Gastroesophageal sphincter (tissue), 4 donors: ENCODE results near the gene ABHD12. TPM values are rescaled to one million over a fixed set of nuclear protein-coding genes. Genes with fewer than 3 reads are reported as not detected.
A peak's percentile ranks its signal among the peaks of the same experiment; 100 is the strongest.

Source experiments
- ATAC-seq: fragments of 150-250 bp; one replicate; pipeline ENCODE4 v1.9.1; 2016; ENCODE audit warnings: mild to moderate bottlenecking, moderate library complexity
- H3K27ac ChIP-seq, 4 donors: fragments of 200-600 bp; sonication (generic) in 3 of 4; 1 replicate in 3 of 4; 2 replicates in 1 of 4; pipeline ENCODE4 v1.5.1; 2016 to 2019
- H3K27me3 ChIP-seq: fragments of 200-600 bp; sonication (generic); one replicate; pipeline ENCODE4 v1.5.1; 2019
- H3K36me3 ChIP-seq, 2 donors: fragments of 200-600 bp; sonication (generic); one replicate each; pipeline ENCODE4 v1.5.1; 2019; ENCODE audit warnings: control low read depth in 1 of 2
- H3K4me1 ChIP-seq, 3 donors: fragments of 200-600 bp; sonication (generic); 1 replicate in 2 of 3; 2 replicates in 1 of 3; pipeline ENCODE4 v1.5.1; 2016 to 2019; ENCODE audit warnings: control low read depth in 2 of 3
- H3K4me3 ChIP-seq, 2 donors: fragments of 200-600 bp; sonication (generic); one replicate each; pipeline ENCODE4 v1.5.1; 2019; ENCODE audit warnings: mild to moderate bottlenecking in 1 of 2, moderate library complexity in 1 of 2
- H3K9me3 ChIP-seq, 3 donors: fragments of 200-600 bp; sonication (generic); one replicate each; pipeline ENCODE4 v1.5.1; 2017 to 2019; ENCODE audit warnings: control low read depth in 2 of 3
- EP300 ChIP-seq: sonication (generic); formaldehyde crosslinking; IDR thresholded peaks from one replicate; pipeline ENCODE4 v1.6.1; 2017; ENCODE audit warnings: antibody characterized with exemption, mild to moderate bottlenecking
- POLR2A ChIP-seq, 2 donors: fragments of 450-650 bp; IDR thresholded peaks; one replicate each; pipeline ENCODE4 v1.6.1; 2017; ENCODE audit warnings: antibody characterized with exemption in 2 of 2, mild to moderate bottlenecking in 2 of 2, moderate library complexity in 1 of 2
- POLR2AphosphoS5 ChIP-seq: sonication (generic); formaldehyde crosslinking; IDR thresholded peaks from one replicate; pipeline ENCODE4 v1.6.1; 2017; ENCODE audit warnings: antibody characterized with exemption
- WGBS, 2 donors: methylation state at CpG; one replicate each; pipeline ENCODE4 v1.1.5; 2018; ENCODE audit warnings: low coverage in 1 of 2; 5-methylcytosine and 5-hydroxymethylcytosine counted together
- total RNA-seq, 4 donors: library from RNA; depleted of rRNA; stranded (reverse); fragments of >200 nt; gene quantifications; one replicate each; pipeline ENCODE4 v1.1.0, GENCODE V29; 2016
- TF ChIP-seq, protein P1 (sequence below), 4 experiments: fragments of 200-600 bp in 2 of 4; fragments of 450-650 bp in 2 of 4; sonication (generic) in 1 of 4; IDR thresholded peaks; one replicate each; pipeline ENCODE4 v1.5.1; 2017 to 2019; ENCODE audit warnings: antibody characterized with exemption in 4 of 4, mild to moderate bottlenecking in 2 of 4, moderate library complexity in 2 of 4

The ABHD12 gene
- total RNA-seq, 4 donors from 2014 or later = 19.2 to 45.9 (median 39.3) TPM

DNA sequence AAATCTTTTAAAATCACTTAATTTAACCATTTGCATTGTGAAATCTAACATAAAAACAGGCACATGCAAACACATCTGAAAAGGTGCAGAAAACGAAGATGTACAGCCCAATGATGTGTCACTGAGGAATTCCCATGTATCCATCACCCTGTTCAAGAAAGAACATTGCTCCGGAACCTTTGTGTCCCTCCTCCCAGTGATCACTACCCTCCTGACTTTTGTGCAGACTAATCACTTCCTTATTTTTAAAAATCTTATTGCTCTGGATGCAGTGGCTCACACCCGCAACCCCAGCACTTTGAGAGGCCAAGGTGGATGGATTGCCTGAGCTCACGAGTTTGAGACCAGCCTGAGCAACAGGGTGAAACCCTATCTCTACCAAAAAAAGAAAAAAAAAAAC lies 31.4 kb upstream of the ABHD12 start:
- no peak for TF ChIP-seq EP300
- TF ChIP-seq, protein P1, sequence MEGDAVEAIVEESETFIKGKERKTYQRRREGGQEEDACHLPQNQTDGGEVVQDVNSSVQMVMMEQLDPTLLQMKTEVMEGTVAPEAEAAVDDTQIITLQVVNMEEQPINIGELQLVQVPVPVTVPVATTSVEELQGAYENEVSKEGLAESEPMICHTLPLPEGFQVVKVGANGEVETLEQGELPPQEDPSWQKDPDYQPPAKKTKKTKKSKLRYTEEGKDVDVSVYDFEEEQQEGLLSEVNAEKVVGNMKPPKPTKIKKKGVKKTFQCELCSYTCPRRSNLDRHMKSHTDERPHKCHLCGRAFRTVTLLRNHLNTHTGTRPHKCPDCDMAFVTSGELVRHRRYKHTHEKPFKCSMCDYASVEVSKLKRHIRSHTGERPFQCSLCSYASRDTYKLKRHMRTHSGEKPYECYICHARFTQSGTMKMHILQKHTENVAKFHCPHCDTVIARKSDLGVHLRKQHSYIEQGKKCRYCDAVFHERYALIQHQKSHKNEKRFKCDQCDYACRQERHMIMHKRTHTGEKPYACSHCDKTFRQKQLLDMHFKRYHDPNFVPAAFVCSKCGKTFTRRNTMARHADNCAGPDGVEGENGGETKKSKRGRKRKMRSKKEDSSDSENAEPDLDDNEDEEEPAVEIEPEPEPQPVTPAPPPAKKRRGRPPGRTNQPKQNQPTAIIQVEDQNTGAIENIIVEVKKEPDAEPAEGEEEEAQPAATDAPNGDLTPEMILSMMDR (IDR thresholded peaks at IDR 0.05) = no peak
- TF ChIP-seq POLR2AphosphoS5 = no peak
- no peak for TF ChIP-seq POLR2A (IDR thresholded peaks at IDR 0.05)
- ATAC-seq = no peak
- no peaks in the 10 kb centered on the region for H3K9me3 ChIP-seq
- H3K36me3 ChIP-seq = no peaks in the 10 kb centered on the region
- 54 to 70% methylated on average over 2 of the region's 4 CpGs for WGBS, 2 donors
- H3K27ac ChIP-seq = no peak overlapping the region
- no peak overlapping the region for H3K4me3 ChIP-seq
- H3K27me3 ChIP-seq = no peaks in the 10 kb centered on the region
- H3K4me1 ChIP-seq = no peaks in the 10 kb centered on the region

DNA sequence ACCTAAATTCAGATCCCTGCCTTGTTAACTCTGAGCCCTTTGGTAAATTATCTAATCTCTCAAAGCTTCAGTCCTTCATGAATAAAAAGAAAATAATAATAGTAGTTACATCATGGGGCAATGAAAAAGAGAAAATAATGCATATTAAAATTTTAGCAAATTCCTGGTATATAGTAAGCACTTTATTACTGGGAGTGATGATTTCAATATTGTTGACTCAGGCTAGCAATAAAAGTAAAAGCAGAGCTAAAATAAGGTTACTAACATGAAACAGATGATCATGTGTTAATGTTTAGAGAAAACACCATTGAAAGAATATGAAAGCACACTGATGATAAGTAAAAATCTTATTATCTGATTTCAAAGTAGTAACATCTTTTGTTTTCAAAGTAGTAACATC lies 30.5 kb upstream of the ABHD12 start:
- H3K4me3 ChIP-seq = no peak overlapping the region
- H3K4me1 ChIP-seq = no peaks in the 10 kb centered on the region
- no peak for ATAC-seq
- no peaks in the 10 kb centered on the region for H3K9me3 ChIP-seq
- H3K27me3 ChIP-seq = no peaks in the 10 kb centered on the region
- TF ChIP-seq EP300 = no peak
- TF ChIP-seq POLR2AphosphoS5 = no peak
- TF ChIP-seq POLR2A (IDR thresholded peaks at IDR 0.05) = no peak
- TF ChIP-seq, protein P1 (IDR thresholded peaks at IDR 0.05) = no peak
- H3K36me3 ChIP-seq = no peaks in the 10 kb centered on the region
- no peak overlapping the region for H3K27ac ChIP-seq

DNA sequence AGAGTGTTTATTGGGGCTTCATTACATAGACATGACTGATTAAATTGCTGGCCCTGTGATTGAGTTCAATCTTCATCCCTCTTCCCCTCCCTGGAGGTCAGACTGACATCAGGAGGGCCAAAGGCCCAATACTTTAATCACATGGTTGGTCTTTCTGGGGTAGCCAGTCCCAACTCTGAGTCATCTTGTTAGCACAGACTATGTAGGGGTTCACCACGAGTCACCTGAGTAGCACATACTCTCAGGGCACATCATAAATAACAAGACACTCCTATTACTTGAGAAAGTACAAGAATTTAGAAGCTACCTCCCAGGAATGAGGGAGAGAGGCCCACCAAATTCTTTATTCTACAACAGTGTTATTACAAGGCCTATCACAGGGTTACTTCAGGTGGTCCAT lies 28.1 kb upstream of the ABHD12 start:
- H3K4me3 ChIP-seq = no peak overlapping the region
- 100% methylated on average over 1 of the region's 1 CpG; no CpG with 5 or more reads in 1 of the 2 donors for WGBS, 2 donors
- TF ChIP-seq, protein P1 (IDR thresholded peaks at IDR 0.05) = no peak
- TF ChIP-seq EP300 (no peak), POLR2A (IDR thresholded peaks at IDR 0.05) (no peak), POLR2AphosphoS5 (no peak)
- no peaks in the 10 kb centered on the region for H3K4me1 ChIP-seq
- H3K9me3 ChIP-seq = no peaks in the 10 kb centered on the region
- H3K36me3 ChIP-seq = no peaks in the 10 kb centered on the region
- H3K27me3 ChIP-seq = no peaks in the 10 kb centered on the region
- H3K27ac ChIP-seq = no peak overlapping the region
- ATAC-seq = no peak

DNA sequence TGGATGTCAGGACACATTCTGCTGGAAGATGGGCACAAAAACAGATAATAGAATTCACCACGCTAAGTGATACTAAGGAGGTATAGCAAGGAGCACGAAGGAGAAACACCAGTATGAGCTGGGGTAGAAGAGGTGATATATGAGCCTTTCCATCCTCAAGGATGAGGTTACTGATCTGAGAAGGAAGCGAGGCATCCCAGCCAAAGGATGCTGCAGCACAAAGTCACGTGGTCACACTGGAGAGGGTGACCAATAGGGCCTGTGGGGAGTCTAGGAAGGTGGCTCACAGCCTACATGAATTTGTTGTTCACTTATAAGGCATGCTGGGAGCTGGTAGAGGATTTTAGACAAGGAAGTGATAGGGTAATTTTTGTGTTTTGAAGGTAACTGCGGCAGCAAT lies 18.3 kb upstream of the ABHD12 start:
- ATAC-seq = no peak
- H3K27ac ChIP-seq = no peak overlapping the region
- TF ChIP-seq, protein P1 (IDR thresholded peaks at IDR 0.05) = no peak
- no peak for TF ChIP-seq POLR2A (IDR thresholded peaks at IDR 0.05)
- no peak for TF ChIP-seq POLR2AphosphoS5
- no peak for TF ChIP-seq EP300
- H3K27me3 ChIP-seq = no peaks in the 10 kb centered on the region
- H3K9me3 ChIP-seq = peaks cover 0 to under 1% (median 0%) of the 10 kb centered on the region in 3 donors
- H3K4me3 ChIP-seq = no peak overlapping the region
- H3K4me1 ChIP-seq = peaks cover 0 to 10% (median 0%) of the 10 kb centered on the region in 3 donors
- WGBS, 2 donors = 86 to 98% methylated on average over 4 to 5 of the region's 5 CpGs
- H3K36me3 ChIP-seq = no peaks in the 10 kb centered on the region

DNA sequence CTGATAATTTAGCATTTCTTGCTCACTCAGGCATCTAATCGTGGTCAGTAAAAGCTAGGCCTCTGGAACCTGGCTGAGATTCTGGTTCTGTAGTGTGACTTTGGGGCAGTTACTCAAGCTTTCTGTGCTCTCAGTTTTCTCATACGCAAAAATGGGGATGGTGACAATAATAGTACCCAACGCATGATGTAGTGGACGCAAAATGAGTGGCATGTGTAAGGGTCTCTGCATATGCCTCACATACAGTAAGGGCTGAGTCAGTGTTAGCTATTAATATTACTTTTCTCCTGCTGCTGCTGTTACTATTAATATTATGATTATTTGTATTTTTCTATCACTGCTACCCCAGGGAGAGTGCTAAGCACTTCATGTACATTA lies 17.5 kb upstream of the ABHD12 start:
- H3K4me3 ChIP-seq = peak overlapping the region; percentile 64 to 81
- H3K9me3 ChIP-seq = peaks cover 0 to 7% (median 0%) of the 10 kb centered on the region in 3 donors
- no peaks in the 10 kb centered on the region for H3K36me3 ChIP-seq
- no peak for ATAC-seq
- no peak for TF ChIP-seq POLR2AphosphoS5
- no peak for TF ChIP-seq EP300
- TF ChIP-seq, protein P1 (IDR thresholded peaks at IDR 0.05) = no peak
- TF ChIP-seq POLR2A (IDR thresholded peaks at IDR 0.05) = no peak
- peak overlapping the region in 2 of 4 donors; percentile 53 to 72 for H3K27ac ChIP-seq
- WGBS, 2 donors = 0 to 7% methylated on average over 3 to 4 of the region's 4 CpGs
- peaks cover 0 to 10% (median 0%) of the 10 kb centered on the region in 3 donors for H3K4me1 ChIP-seq
- H3K27me3 ChIP-seq = no peaks in the 10 kb centered on the region
